K562 (cell line): ENCODE results near the gene ROBO1. TPM values are rescaled to one million over a fixed set of nuclear protein-coding genes. Genes with fewer than 3 reads are reported as not detected.

Source experiments
- ATAC-seq: fragments of 200-7000 bp; cut with Tn5 transposase; 3 replicates; pipeline ENCODE4 v1.9.1; 2020; ENCODE audit warnings: moderate library complexity
- BruUV-seq: library from RNA; stranded (reverse); fragments of 400-500 nt; replicated peaks from 2 replicates; lab custom pipeline; 2021; lab: Mats Ljungman, UMichigan
- CTCF ChIA-PET: fragments of 300-600 bp; formaldehyde crosslinking; extraction: SDS; loops from one replicate; lab custom pipeline; 2021; ENCODE audit warnings: low intra/inter-chr PET ratio; lab: Yijun Ruan, JAX
- POLR2A ChIA-PET: fragments of 300-600, 350-650 bp; sonication (Branson Sonifier 250); formaldehyde crosslinking; extraction: SDS; loops from one replicate; lab custom pipeline; 2021; ENCODE audit warnings: antibody characterized with exemption, inconsistent platforms; lab: Yijun Ruan, JAX
- DNase-seq, 4 experiments: peaks; one replicate each; pipeline versions ENCODE4 v3.0.0 to v3.0.0-alpha.2; 2011 to 2018; ENCODE audit warnings: low spot score in 3 of 4, mixed read lengths in 3 of 4; ENCODE audit errors: extremely low read depth in 1 of 4
- FAIRE-seq: peaks from 2 replicates; lab custom pipeline; 2011; peaks lifted over from hg19 to GRCh38; lab: Jason Lieb, UNC
- H2AFZ ChIP-seq: 2 replicates; pipeline ENCODE4 v1.6.0; 2011; ENCODE audit warnings: low read depth, low read length, control low read depth, inconsistent platforms
- H3K27ac ChIP-seq: fragments of 200-600 bp; 3 replicates; pipeline ENCODE4 v1.8.0; 2011; ENCODE audit warnings: low read depth, mild to moderate bottlenecking, control low read depth, inconsistent platforms, low read length, moderate library complexity, mixed read lengths; ENCODE audit errors: extremely low read depth
- H3K27me3 ChIP-seq, 2 experiments: fragments of 300-600 bp in 1 of 2; 2 replicates in 1 of 2; 3 replicates in 1 of 2; pipeline versions ENCODE4 v1.6.0 to v1.8.0; 2011; ENCODE audit warnings: inconsistent platforms in 2 of 2, low read length in 2 of 2, mild to moderate bottlenecking in 1 of 2, mixed read lengths in 1 of 2, moderate library complexity in 1 of 2; ENCODE audit not compliant: control insufficient read depth in 2 of 2, insufficient read depth in 2 of 2
- H3K36me3 ChIP-seq: fragments of 300-600 bp; 3 replicates; pipeline ENCODE4 v1.8.0; 2011; ENCODE audit warnings: mild to moderate bottlenecking, low read length, inconsistent platforms; ENCODE audit not compliant: control insufficient read depth, insufficient read depth
- H3K4me1 ChIP-seq, 2 experiments: fragments of 200-600 bp in 1 of 2; replicated peaks in 1 of 2; 2 replicates in 1 of 2; 3 replicates in 1 of 2; pipeline versions ENCODE4 v1.5.1 to v1.8.0; 2011; ENCODE audit warnings: inconsistent platforms in 2 of 2, low read length in 2 of 2, mild to moderate bottlenecking in 1 of 2, mixed read lengths in 1 of 2, moderate library complexity in 1 of 2; ENCODE audit not compliant: control insufficient read depth in 2 of 2, insufficient read depth in 2 of 2
- H3K4me2 ChIP-seq: 2 replicates; pipeline ENCODE4 v1.6.1; 2011; ENCODE audit warnings: low read length, control low read depth, inconsistent platforms, mixed read lengths; ENCODE audit not compliant: insufficient read depth
- H3K4me3 ChIP-seq: fragments of 200-600 bp; sonication (generic), shearing (Covaris generic); 2 replicates; pipeline ENCODE4 v1.5.1; 2016; ENCODE audit warnings: control low read depth, inconsistent platforms
- H3K79me2 ChIP-seq: fragments of 200-600 bp; 3 replicates; pipeline ENCODE4 v1.8.0; 2011; ENCODE audit warnings: low read length, inconsistent platforms; ENCODE audit not compliant: control insufficient read depth, insufficient read depth
- H3K9ac ChIP-seq, 2 experiments: 2 replicates each; pipeline versions ENCODE4 v1.6.0 to v1.6.1; 2011; ENCODE audit warnings: low read depth in 2 of 2, low read length in 2 of 2, control low read depth in 1 of 2, inconsistent platforms in 1 of 2, mild to moderate bottlenecking in 1 of 2, mixed read lengths in 1 of 2; ENCODE audit not compliant: insufficient read depth in 1 of 2
- H3K9me1 ChIP-seq: one replicate; pipeline ENCODE4 v1.6.0; 2011; ENCODE audit warnings: inconsistent platforms, mild to moderate bottlenecking, low read length, moderate library complexity; ENCODE audit not compliant: control insufficient read depth, insufficient read depth
- H3K9me3 ChIP-seq: replicated peaks from 2 replicates; pipeline ENCODE4 v1.5.1; 2011; ENCODE audit warnings: low read depth, low read length, inconsistent platforms; ENCODE audit not compliant: control insufficient read depth, insufficient read depth
- H4K20me1 ChIP-seq: replicated peaks from 2 replicates; pipeline ENCODE4 v1.6.1; 2011; ENCODE audit warnings: low read length, inconsistent platforms, mixed read lengths; ENCODE audit not compliant: control insufficient read depth, insufficient read depth
- NONO ChIP-seq, 2 experiments: fragments of 200-400 bp in 1 of 2; fragments of 450-650 bp in 1 of 2; formaldehyde crosslinking in 1 of 2; IDR thresholded peaks; 2 replicates each; pipeline ENCODE4 v1.6.1; 2017; ENCODE audit warnings: low read depth in 2 of 2, mild to moderate bottlenecking in 2 of 2, moderate library complexity in 2 of 2, low read length in 1 of 2
- RBM22 ChIP-seq: fragments of 200-400 bp; formaldehyde crosslinking; IDR thresholded peaks from 2 replicates; pipeline ENCODE4 v1.6.1; 2018; ENCODE audit warnings: low read length, low read depth; ENCODE audit not compliant: poor library complexity, severe bottlenecking
- TEAD4 ChIP-seq, 2 experiments: sonication (generic) in 1 of 2; formaldehyde crosslinking in 1 of 2; IDR thresholded peaks; 2 replicates each; pipeline versions ENCODE4 v1.6.1 to v1.8.0; 2012 to 2022; ENCODE audit warnings: borderline replicate concordance in 1 of 2, inconsistent platforms in 1 of 2, low read length in 1 of 2, mild to moderate bottlenecking in 1 of 2, missing genetic modification reagents in 1 of 2
- ZNF12 ChIP-seq: sonication (generic); formaldehyde crosslinking; IDR thresholded peaks from 2 replicates; pipeline ENCODE4 v1.4.0; 2020; ENCODE audit warnings: mild to moderate bottlenecking, missing genetic modification reagents
- WGBS: fragments of 100-300 bp; shearing (Covaris generic); methylation state at CpG from one replicate; pipeline ENCODE4 v1.1.6; 2016; ENCODE audit warnings: low coverage, mixed read lengths; ENCODE audit not compliant: insufficient coverage; ENCODE audit errors: missing lambda C conversion rate; 5-methylcytosine and 5-hydroxymethylcytosine counted together
- in situ Hi-C: fragments of 300-500 bp; cut with MboI; formaldehyde crosslinking; loops from 4 replicates; pipeline ENCODE4 v1.15.0; 2018; ENCODE audit warnings: inconsistent platforms, mixed read lengths
- intact Hi-C: fragments of 100-400 bp; cut with micrococcal nuclease; formaldehyde crosslinking; loops from 2 replicates; pipeline ENCODE4 v1.14.2; 2022
- polyA plus RNA-seq, 8 experiments: library from polyadenylated mRNA; depleted of rRNA in 4 of 8; stranded (reverse) in 5 of 8; unstranded in 3 of 8; fragments of >200 nt; fragmentation: Nextera tagmentation in 2 of 8; fragmentation: Illumina TruSeq in 1 of 8; extraction: Ambion mirVana in 2 of 8; extraction: Trizol in 1 of 8; gene quantifications; 2 replicates each; pipeline versions ENCODE4 v1.2.1 to v1.2.3, GENCODE V29; 2011 to 2014; ENCODE audit warnings: inconsistent platforms in 1 of 8, missing spikeins in 1 of 8
- total RNA-seq, 7 experiments: library from RNA; depleted of rRNA in 6 of 7; stranded (reverse); fragments of >200 nt in 6 of 7; fragmentation: Illumina TruSeq in 2 of 7; extraction: Trizol in 2 of 7; gene quantifications; 2 replicates each; pipeline versions ENCODE4 v1.2.1 to v1.2.3, GENCODE V29; 2011 to 2021; ENCODE audit warnings: low replicate concordance in 1 of 7
- TF ChIP-seq, protein P1 (sequence below): fragments of 450-650 bp; formaldehyde crosslinking; IDR thresholded peaks from 2 replicates; pipeline ENCODE4 v1.4.0; 2020; ENCODE audit warnings: mild to moderate bottlenecking
- TF ChIP-seq, protein P2 (sequence below): fragments of 250-450 bp; sonication (Bioruptor Pico); IDR thresholded peaks from 2 replicates; pipeline ENCODE4 v1.9.0; 2021; ENCODE audit warnings: mild to moderate bottlenecking
- TF ChIP-seq, protein P3 (sequence below): sonication (generic); formaldehyde crosslinking; IDR thresholded peaks from 2 replicates; pipeline ENCODE4 v1.8.0; 2022; ENCODE audit warnings: mild to moderate bottlenecking, missing genetic modification reagents
- TF ChIP-seq, protein P4 (sequence below): sonication (generic); formaldehyde crosslinking; IDR thresholded peaks from 2 replicates; pipeline ENCODE4 v1.8.0; 2022; ENCODE audit warnings: mild to moderate bottlenecking, missing genetic modification reagents

ROBO1 gene
- total and polyA plus RNA-seq, 9 of the 15 experiments (the other 6 are each of a cell fraction or from before 2014, with no cell fraction given) = 0.01 to 0.53 (median 0.17) TPM; not detected in 5

DNA sequence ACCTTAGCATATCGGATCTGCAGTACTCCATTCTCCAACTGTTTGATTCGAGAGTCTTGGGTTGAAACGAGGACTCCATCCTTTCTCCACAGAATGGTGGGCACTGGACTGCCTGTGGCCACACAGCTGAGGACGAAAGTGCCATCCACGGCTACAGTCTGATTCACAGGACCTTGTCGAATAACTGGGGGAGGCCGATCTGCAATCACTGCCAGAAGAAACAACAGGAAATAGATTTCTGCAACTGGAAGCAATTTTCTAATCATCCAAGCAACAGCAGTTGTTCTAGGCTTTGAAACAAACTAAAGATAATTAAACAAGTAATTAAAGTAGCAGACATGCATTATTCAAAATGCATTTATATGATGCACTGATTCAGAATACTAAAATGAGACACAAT lies 1097.7 kb downstream of the ROBO1 start:
- CTCF ChIA-PET = no interaction called here
- no peaks in the 10 kb centered on the region for H3K27me3 ChIP-seq
- no peaks in the 10 kb centered on the region for H4K20me1 ChIP-seq
- no peaks in the 10 kb centered on the region for H3K9me1 ChIP-seq
- TF ChIP-seq NONO (IDR thresholded peaks at IDR 0.05; ENCODE audit: low read depth in 2 of 2, low read length in 1 of 2) (no peak), TEAD4 (IDR thresholded peaks at IDR 0.05; ENCODE audit: low read length) (no peak), TEAD4 (CRISPR knock-in tag; IDR thresholded peaks at IDR 0.05; ENCODE audit: borderline replicate concordance) (no peak), ZNF12 (no peak), RBM22 (no peak)
- TF ChIP-seq, protein P1, sequence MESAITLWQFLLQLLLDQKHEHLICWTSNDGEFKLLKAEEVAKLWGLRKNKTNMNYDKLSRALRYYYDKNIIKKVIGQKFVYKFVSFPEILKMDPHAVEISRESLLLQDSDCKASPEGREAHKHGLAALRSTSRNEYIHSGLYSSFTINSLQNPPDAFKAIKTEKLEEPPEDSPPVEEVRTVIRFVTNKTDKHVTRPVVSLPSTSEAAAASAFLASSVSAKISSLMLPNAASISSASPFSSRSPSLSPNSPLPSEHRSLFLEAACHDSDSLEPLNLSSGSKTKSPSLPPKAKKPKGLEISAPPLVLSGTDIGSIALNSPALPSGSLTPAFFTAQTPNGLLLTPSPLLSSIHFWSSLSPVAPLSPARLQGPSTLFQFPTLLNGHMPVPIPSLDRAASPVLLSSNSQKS (CRISPR knock-in tag) = no peak
- TF ChIP-seq, protein P2, sequence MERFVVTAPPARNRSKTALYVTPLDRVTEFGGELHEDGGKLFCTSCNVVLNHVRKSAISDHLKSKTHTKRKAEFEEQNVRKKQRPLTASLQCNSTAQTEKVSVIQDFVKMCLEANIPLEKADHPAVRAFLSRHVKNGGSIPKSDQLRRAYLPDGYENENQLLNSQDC (CRISPR knock-in tag) = no peak
- TF ChIP-seq, protein P3, sequence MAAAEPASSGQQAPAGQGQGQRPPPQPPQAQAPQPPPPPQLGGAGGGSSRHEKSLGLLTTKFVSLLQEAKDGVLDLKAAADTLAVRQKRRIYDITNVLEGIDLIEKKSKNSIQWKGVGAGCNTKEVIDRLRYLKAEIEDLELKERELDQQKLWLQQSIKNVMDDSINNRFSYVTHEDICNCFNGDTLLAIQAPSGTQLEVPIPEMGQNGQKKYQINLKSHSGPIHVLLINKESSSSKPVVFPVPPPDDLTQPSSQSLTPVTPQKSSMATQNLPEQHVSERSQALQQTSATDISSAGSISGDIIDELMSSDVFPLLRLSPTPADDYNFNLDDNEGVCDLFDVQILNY = no peak
- TF ChIP-seq, protein P4, sequence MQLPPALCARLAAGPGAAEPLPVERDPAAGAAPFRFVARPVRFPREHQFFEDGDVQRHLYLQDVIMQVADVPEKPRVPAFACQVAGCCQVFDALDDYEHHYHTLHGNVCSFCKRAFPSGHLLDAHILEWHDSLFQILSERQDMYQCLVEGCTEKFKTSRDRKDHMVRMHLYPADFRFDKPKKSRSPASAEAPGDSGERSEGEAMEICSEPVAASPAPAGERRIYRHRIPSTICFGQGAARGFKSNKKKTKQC (CRISPR knock-in tag) = no peak
- H3K79me2 ChIP-seq = no peaks in the 10 kb centered on the region
- H3K9me3 ChIP-seq = no peaks in the 10 kb centered on the region
- WGBS = 0% methylated on average over 6 of the region's 7 CpGs
- no peaks in the 10 kb centered on the region for H3K36me3 ChIP-seq
- FAIRE-seq (no peak), DNase-seq (no peak), ATAC-seq (no peak)
- intact Hi-C loops (no loop called here), in situ Hi-C loops (loop anchor here (25.0 kb wide), 2 partner anchors 367 to 817 kb away; no protein-coding TSS in a partner anchor)
- no peak overlapping the region for H3K4me2 ChIP-seq
- POLR2A ChIA-PET = no interaction called here
- BruUV-seq = no TSS peak
- no peak overlapping the region for H3K27ac ChIP-seq
- H3K4me3 ChIP-seq = no peak overlapping the region
- H2AFZ ChIP-seq = no peak overlapping the region
- no peaks in the 10 kb centered on the region for H3K4me1 ChIP-seq
- H3K9ac ChIP-seq = no peak overlapping the region
